Muscle of leg (tissue), 11 donors: ENCODE measurements around the gene GID8. TPM values are rescaled to one million over a fixed set of nuclear protein-coding genes. Genes with fewer than 3 reads are reported as not detected.
"Not testable (repeated sequence)": the region's sequence is repeated elsewhere in the genome, so short reads cannot be mapped to it uniquely, and the experiment has no call there.

ENCODE experiments used
- DNase-seq: peaks from one replicate; pipeline ENCODE4 v3.0.0; 2013
- H3K27ac ChIP-seq: one replicate; pipeline ENCODE4 v1.5.1; 2013; ENCODE audit warnings: mild to moderate bottlenecking, low read length, control low read depth
- H3K27me3 ChIP-seq: one replicate; pipeline ENCODE4 v1.6.1; 2013; ENCODE audit warnings: low read length; ENCODE audit not compliant: control insufficient read depth, insufficient read depth
- H3K36me3 ChIP-seq: one replicate; pipeline ENCODE4 v1.6.1; 2013; ENCODE audit warnings: low read length; ENCODE audit not compliant: control insufficient read depth, insufficient read depth
- H3K4me1 ChIP-seq: one replicate; pipeline ENCODE4 v1.6.1; 2013; ENCODE audit warnings: low read length; ENCODE audit not compliant: control insufficient read depth, insufficient read depth
- H3K4me3 ChIP-seq: one replicate; pipeline ENCODE4 v1.5.1; 2013; ENCODE audit warnings: low read length, control low read depth
- H3K9me3 ChIP-seq: replicated peaks from 2 replicates; pipeline ENCODE4 v1.6.1; 2013; ENCODE audit warnings: low read depth, low read length; ENCODE audit not compliant: control insufficient read depth
- WGBS: methylation state at CpG from one replicate; pipeline ENCODE4 v1.1.5; 2013; ENCODE audit warnings: missing lambda C conversion rate; ENCODE audit not compliant: insufficient coverage; 5-methylcytosine and 5-hydroxymethylcytosine counted together
- polyA plus RNA-seq, 8 donors: library from polyadenylated mRNA; unstranded; fragments of 120-200 nt; gene quantifications; one replicate each; pipeline versions ENCODE4 v1.2.1 to v1.2.3, GENCODE V29; 2013; ENCODE audit warnings: inconsistent platforms in 1 of 8, low replicate concordance in 1 of 8; ENCODE audit not compliant: insufficient read length in 8 of 8, insufficient read depth in 1 of 8
- total RNA-seq: library from RNA; stranded (reverse); fragments of 120-200 nt; gene quantifications from one replicate; pipeline ENCODE4 v1.2.4, GENCODE V29; 2013

The GID8 gene
- total and polyA plus RNA-seq, 9 donors: 22.0 to 38.7 (median 30.8) TPM

DNA sequence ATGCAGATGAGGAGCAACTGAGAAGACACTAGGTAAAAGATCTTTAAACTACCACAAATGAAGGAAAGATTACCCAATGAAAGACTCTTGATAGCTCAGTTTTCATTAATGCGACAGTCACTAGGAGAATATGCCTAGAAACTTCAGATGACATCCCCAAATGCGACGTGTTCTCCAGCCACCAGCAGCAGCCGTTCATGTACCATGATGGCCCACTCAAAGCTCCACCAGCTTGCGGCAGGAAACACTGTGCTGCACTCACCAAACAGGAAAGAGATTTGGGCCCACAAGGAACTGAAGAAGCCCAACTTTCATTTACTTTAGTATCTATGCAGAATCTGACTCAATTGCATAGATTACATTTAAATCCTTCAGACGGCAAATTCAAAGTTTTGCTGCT lies 19.1 kb upstream of the GID8 start:
- Histone ChIP-seq H3K36me3 (no peaks in the 10 kb centered on the region), H3K27ac (no peak overlapping the region), H3K9me3 (no peaks in the 10 kb centered on the region), H3K4me1 (peaks cover 44% of the 10 kb centered on the region), H3K27me3 (no peaks in the 10 kb centered on the region), H3K4me3 (no peak overlapping the region)
- WGBS: 66% methylated on average over 6 of the region's 6 CpGs
- no peak for DNase-seq

DNA sequence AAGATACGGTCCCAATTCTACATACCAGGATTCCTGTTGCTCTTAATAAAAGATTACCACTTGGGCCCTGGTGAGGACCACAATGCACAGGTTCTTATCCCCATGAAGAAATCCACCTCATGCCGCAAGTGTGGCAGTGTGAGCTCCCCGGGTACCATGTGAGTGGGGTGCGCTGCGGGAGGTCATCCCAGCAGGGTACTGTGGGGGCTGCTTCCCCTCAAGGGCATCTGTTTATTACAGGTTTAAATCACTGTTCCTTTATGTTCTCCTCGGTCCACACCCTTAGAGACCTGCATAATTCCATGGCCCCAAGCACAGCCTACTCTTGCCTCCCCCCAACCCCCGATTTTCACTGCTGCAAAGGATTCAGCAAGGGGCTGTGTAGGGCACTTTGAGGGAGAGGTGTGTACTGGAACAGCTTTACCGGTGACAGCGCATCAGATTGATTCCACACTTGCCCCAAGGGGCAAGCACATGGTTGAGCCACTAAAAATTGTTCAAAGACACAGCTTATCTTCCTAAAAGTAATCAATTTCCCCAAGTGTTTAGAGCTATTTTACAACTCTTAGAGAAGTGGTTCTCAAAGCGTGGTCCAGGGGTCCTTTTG lies 17.8 kb upstream of the GID8 start:
- Histone ChIP-seq H3K9me3 (no peaks in the 10 kb centered on the region), H3K4me1 (peaks cover 48% of the 10 kb centered on the region), H3K36me3 (no peaks in the 10 kb centered on the region), H3K27me3 (no peaks in the 10 kb centered on the region), H3K27ac (no peak overlapping the region), H3K4me3 (no peak overlapping the region)
- no peak for DNase-seq
- 55% methylated on average over 7 of the region's 10 CpGs for WGBS

DNA sequence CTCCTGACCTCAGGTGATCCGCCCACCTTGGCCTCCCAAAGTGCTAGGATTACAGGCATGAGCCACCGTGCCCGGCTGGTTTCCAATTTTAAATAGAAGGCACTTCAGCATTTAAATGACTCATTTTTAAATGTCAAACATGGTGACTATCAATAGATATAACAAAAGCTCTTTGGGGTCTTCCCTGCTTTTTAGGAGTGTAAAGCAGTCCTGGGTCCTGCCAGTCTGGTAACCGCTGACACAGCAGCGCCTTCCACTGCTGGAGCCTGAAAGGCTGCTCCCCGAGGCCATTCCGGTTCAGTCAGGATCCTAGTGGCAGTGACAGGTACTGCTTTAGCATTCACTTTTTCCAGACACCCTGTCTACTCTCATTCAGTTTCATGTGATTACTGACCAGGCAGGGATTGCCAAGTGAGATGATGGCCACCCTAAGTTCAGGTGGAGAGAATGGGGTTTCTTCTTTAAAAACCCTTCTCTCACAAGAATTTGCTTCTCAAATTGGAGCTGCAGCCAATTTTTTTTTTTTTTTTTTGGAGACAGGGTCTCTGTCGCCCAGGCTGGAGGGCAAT lies 16.7 kb upstream of the GID8 start:
- H3K4me3 ChIP-seq: no peak overlapping the region
- no peaks in the 10 kb centered on the region for H3K27me3 ChIP-seq
- peaks cover 44% of the 10 kb centered on the region for H3K4me1 ChIP-seq
- H3K27ac ChIP-seq: no peak overlapping the region
- peak; percentile 55 for DNase-seq
- no peaks in the 10 kb centered on the region for H3K9me3 ChIP-seq
- WGBS: no CpG with 5 or more reads among the region's 8 CpGs
- H3K36me3 ChIP-seq: no peaks in the 10 kb centered on the region

DNA sequence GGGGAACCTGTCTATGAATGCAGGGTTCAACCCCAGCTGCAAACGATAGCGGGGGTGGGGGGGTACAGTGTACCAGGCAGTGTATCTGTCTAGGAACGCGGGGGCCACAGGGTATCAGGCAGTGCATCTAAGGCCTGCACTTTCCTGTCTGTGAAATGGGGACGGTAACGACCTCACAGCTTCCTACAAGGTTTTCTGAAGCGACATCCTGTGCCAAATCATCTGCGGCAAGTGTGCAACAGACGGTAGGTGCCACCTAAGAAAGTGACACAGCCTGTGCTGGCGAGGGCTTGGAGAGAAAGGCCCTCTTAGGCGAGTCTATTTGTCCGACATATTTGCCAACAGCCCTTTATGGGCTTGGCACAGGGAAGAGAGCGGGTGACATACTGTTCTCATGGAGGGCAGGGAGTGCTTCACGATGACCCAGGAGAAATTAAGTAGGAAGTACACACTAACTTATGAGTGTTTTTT lies 15.5 kb upstream of the GID8 start:
- no peak for DNase-seq
- H3K27me3 ChIP-seq: no peaks in the 10 kb centered on the region
- H3K27ac ChIP-seq: no peak overlapping the region
- no peaks in the 10 kb centered on the region for H3K36me3 ChIP-seq
- H3K4me1 ChIP-seq: peaks cover 53% of the 10 kb centered on the region
- no peaks in the 10 kb centered on the region for H3K9me3 ChIP-seq
- no peak overlapping the region for H3K4me3 ChIP-seq
- 69% methylated on average over 10 of the region's 14 CpGs for WGBS

DNA sequence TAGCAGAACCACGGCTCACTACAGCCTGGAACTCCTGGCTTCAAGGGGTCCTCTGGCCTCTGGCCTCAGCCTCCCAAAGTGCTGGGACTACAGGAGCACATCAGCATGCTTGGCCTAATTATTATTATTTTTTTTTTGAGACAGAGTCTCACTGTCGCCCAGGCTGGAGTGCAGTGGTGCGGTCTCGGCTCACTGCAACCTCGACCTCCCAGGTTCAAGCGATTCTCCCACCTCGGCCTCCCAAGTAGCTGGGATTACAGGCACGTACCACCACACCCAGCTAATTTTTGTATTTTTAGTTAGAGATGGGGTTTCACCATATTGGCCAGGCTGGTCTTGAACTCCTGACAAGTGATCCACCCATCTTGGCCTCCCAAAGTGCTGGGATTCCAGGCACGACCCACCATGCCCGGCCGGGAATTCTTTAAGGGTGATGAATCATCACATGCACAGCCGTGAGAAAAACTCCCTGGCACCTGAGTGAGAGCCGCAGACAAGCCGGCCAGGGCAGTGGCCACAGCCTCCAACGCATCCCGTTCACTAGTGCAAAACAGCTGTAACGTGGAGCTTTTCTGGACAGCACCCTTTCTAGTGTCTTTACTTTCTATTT lies 14.8 kb upstream of the GID8 start:
- peaks cover 55% of the 10 kb centered on the region for H3K4me1 ChIP-seq
- not testable (repeated sequence) for H3K9me3 ChIP-seq, H3K36me3 ChIP-seq, H3K27me3 ChIP-seq, H3K27ac ChIP-seq, H3K4me3 ChIP-seq, DNase-seq
- 61% methylated on average over 6 of the region's 17 CpGs for whole genome bisulfite sequencing

DNA sequence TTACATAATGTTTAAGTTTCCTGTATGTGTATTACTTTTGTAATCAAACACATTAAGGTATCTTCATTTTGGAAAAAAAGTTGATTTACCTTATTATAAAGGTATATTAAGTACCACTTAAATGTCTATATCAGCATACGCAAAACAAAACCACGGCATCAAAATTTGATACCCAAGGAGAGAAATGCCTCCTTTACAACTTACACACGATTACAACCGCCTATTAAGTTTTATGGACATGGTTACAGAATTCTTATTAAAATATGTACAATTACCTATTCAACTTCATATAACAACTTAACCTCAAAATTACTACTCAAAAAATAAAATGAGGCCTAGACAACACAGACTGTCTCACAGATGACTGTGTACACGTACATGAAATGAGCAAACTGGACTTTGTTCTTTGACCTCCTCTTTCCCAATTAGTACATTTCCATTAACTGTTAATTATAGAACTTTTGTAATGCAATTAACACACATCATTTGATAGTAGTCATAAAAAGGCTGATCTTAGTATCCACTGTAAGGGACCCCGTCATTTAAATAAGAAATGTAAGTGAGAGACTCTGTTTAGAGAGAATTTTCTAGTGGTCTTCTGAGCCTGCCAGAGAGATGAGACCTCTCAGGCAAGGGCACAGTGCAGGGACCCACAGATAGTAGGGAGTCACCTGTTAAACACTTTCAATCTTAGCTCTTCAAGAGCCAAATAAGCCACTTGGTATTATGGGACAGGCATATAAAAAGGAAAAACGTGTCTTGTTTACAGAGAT lies 14.1 kb upstream of the GID8 start:
- WGBS: no CpG with 5 or more reads among the region's 7 CpGs
- Histone ChIP-seq H3K27ac (no peak overlapping the region), H3K9me3 (no peaks in the 10 kb centered on the region), H3K4me3 (no peak overlapping the region), H3K4me1 (peaks cover 58% of the 10 kb centered on the region), H3K27me3 (no peaks in the 10 kb centered on the region), H3K36me3 (no peaks in the 10 kb centered on the region)
- DNase-seq: no peak

DNA sequence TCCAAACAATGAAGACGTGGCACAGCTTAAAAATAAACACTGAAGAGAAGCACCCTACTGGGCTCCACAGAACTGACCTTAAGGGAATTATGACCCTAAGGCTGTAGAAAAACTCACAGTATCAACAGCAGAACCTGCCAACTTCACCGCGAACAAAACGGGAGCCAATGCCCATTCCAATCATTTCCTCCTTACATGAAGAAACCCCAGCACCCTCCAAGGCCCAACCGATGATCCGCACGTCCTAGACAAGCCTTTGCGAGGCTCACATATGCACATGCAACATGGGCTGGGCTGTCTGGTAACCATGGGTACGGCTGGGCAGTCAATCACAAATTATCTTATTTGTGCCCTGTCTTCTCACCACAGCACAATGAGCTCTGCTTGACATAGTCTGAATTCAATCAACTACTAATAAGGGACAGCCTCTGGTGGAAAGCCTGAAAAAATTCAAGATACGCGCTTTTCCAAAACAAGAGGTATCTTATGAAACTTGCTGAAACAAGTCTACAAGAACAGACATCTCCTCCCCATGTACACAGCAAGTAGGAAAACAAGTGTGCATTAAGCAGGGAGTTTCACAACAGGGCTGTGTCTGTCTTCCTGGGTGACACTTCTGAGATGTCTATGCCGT lies 13.4 kb upstream of the GID8 start:
- WGBS: 39% methylated on average over 8 of the region's 12 CpGs
- no peak for DNase-seq
- H3K4me1 ChIP-seq: peaks cover 59% of the 10 kb centered on the region

DNA sequence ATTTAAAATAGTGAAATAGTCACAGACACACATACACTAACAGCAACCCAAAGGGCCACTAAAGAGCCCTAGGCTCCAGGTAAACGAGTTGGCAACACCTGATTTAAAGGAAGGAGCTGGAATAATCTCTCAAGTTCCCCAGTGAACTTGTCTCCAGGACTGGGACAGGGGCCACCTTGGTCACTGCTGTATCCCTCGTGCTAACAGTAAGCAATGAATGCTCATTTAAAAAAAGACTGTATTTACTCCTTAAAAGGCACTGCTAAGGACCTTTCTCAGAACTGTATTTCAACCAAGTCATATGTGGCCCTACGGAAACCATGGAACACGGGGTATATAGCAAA lies 12.9 kb upstream of the GID8 start:
- Histone ChIP-seq H3K4me3 (peak overlapping the region; percentile 92), H3K27me3 (no peaks in the 10 kb centered on the region), H3K36me3 (no peaks in the 10 kb centered on the region), H3K27ac (peak overlapping the region; percentile 87), H3K9me3 (no peaks in the 10 kb centered on the region), H3K4me1 (peaks cover 59% of the 10 kb centered on the region)
- DNase-seq: no peak
- WGBS: 0% methylated on average over 2 of the region's 4 CpGs

More for the DNA sequence above, 13.4 kb upstream of the GID8 start:
- Histone ChIP-seq H3K36me3 (no peaks in the 10 kb centered on the region), H3K4me3 (peak overlapping the region; percentile 92), H3K27ac (peak overlapping the region; percentile 87), H3K27me3 (no peaks in the 10 kb centered on the region), H3K9me3 (no peaks in the 10 kb centered on the region)

DNA sequence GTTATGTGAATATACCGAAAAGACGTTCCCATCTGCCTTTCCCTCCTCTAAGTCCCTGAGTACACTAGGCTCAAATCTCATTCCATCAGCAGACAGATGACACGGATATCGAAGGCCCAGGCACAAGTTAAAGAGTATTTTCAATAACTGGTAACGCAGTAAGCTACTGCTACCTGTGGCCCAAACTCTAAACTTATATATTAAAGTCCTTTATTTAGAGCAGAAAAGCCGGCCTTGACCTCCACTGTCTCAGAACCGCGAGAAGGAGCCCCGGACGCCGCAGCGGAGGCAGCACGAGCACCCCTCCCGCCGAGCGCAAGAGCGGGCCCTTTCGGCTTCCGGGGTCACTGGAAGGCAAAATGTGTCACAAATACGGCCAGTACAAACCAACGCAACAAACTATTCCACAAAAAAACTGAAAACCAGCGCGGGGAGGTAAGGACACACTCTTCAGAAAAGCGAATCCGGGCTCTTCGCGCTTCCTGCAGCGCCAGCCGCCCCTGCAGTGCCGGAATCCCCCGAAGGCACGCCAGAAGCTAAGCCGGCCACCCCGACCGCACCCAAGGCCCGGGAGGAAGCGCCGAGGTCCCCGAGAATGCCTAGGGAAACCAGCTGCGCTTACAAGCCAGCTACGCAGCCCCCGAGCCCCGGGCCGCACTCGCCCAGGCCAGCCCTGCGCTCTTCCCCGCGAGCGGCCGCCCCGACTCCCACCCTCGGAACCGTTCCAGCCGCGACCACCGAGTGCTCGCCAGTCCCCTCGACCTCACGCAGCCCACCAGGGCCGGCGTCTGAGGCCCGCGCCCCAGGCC lies 12.3 kb upstream of the GID8 start:
- Histone ChIP-seq H3K4me3 (peak overlapping the region; percentile 92), H3K27ac (peak overlapping the region; percentile 87), H3K4me1 (peaks cover 54% of the 10 kb centered on the region), H3K36me3 (no peaks in the 10 kb centered on the region), H3K9me3 (no peaks in the 10 kb centered on the region), H3K27me3 (no peaks in the 10 kb centered on the region)
- 0% methylated on average over 57 of the region's 63 CpGs for WGBS
- DNase-seq: peak; percentile 46
